T1000 (cell line): ENCODE measurements around the gene RTL5.
A peak's percentile ranks its signal among the peaks of the same experiment; 100 is the strongest.

ENCODE experiments used
- DNase-seq: peaks from one replicate; lab custom pipeline; 2025; ENCODE audit warnings: mixed read lengths; lab: John Stamatoyannopoulos, UW

Gene RTL5

GRCh38 chrX:72129661-72130060 lies 2.1 kb downstream of the RTL5 start:
- no peak for DNase-seq

- DNase-seq = no peak
Measured at GRCh38 chrX:72128881-72129280, 2.8 kb downstream of the RTL5 start.

DNA sequence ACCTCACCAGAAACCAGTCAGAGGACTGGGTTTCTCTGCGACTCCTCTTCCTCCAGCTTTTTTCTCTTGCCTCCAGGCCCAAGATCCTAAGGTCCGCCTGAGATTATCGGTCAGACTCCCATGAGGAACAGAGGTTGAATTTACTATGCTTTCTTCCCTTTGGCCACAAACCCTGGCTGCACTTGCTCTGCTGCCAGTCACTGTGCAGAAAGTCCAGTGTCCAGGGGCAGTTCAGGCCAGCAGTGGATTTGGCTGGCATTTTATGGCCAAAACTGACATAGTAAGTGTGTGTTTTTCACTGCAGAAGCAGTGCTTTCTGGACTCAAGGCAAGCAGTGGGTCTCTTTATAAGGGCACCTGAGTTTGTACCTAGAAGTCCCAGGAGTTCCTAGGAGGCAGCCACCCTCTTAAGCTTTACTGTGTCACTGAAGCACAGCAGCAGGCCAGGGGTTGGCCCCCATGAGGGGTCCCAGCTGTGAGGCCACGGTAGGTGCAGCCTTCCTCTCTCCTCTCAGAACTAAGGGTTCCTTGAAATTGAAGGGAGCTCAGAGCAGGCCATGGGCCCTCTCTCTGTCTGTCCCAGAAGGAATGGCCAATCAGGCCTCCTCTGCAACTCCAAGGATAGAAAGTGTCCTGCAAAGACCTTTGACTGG lies 3.4 kb downstream of the RTL5 start:
- no peak for DNase-seq

DNA sequence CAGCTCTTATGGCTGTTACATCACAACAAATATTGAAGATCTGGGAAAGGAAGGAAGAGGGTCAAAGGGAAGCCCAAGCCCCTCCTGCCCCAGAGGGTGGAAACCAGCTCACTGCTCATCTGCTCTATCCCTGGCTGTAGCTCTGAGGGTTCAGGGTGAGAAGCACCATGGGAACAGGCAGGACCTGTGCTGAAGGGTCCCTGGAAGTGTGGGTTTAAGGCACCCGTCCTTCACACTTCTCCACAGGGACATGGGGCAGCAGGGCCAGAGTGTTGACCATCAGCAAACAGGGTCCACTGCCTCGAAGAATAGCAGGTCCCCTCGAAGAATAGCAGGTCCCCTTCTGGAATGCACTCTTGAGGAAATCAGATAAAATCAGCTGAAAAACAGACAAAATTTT lies 4.4 kb downstream of the RTL5 start:
- DNase-seq = no peak

- peak; percentile 63 for DNase-seq
Measured at GRCh38 chrX:72126539-72127140, 5.1 kb downstream of the RTL5 start.

- no peak for DNase-seq
Measured at GRCh38 chrX:72126048-72126415, 5.7 kb downstream of the RTL5 start.

DNA sequence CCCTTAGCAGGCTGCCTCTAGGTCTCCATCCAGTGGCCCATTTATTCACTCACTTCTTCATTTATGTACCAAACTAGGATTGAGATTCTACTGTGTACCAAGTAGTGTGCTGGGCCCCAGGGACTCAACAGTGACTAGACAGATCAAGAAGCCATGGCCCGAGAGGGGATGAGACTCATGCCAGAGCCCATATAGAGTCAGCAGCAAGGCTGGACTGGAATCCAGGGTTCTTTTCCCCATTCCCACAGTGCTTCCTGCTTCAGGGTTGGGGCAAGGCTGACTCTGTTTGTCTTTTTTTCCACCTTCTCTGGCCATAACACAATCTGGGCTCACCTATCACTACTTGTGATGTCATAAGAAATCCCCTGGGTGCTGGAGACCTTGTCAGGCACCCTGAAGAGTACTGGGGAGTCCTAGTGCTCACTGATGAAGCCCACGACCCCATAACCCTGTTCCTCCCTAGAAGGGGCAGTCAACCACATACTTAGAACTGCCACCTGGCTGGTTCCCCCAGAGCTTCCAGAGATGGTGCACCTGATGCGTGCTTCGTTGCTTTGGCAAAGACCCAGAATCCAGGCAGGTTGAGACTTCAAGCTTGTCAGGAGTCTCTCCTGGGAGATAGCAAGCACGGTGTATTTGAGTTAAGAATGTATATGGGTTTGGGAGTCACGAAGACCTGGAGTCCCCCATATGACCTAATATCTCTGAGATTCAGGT lies 6.2 kb downstream of the RTL5 start:
- DNase-seq = no peak

DNA sequence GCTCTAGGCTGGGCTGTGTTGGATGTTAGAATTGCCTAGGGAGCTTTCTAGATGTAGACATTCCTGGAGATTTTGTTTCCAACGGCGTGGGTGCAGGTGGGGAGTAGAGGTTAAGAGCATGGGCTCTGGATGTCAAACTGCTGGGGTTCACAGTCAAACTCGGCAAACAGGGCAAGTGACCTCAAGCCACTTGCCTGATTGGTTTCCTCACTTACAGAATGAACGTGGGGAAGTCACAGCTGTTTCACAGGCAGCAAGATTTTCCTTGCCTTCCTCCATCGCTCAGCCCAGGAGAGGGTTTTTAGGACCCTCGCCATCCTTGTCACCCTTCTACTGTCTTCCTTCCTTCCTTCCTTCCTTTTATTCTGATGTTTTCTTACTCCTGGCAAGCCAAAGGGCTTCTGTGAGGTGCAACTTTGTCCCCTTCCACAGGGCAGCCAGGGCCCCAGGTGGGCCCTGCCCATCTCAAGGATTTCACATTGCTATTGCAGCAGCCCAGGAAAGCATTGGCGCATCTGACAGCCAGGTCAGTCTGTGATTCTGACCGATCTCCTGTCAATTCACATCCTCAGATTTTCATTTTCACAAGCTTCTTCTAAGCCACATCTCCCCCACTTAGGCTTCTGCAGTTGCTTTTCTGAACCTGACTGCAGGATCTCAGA lies 7.0 kb downstream of the RTL5 start:
- DNase-seq = no peak

DNA sequence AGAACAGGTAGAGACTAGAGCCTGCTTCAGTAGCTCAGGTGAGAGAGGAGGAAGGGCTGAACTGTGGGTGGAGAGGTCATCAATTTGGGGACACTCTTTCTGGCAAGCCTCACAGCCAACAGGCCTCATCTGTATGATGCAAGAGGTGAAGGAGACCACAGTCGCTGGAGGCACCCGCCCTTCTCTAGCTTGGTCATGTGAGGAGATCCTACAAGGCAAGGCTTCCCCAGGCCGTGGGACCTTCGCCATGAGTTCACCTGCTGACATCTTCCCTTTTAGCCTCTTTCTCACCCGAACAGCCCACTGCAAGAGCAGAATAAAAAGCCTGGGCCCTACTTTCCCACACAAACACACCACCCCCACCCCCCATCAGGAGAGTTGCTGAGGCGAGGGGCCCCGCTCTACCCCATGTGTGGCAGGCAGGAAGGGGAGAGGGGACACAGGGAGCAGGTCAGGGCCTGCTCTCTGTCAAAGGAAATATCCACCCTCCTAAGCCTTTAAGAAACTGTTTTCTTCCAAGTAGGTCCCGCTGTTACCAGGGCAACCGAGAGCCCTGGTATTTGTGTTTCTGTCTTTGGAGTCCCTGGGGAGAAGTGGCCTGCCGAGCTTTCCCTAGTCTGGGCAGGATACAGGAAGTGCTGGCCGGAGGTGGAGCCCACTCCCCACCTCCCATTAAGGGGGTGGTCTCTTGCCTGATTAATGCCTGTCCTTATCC lies 8.1 kb downstream of the RTL5 start:
- no peak for DNase-seq

GRCh38 chrX:72122621-72123337 lies 8.9 kb downstream of the RTL5 start:
- DNase-seq = no peak

DNA sequence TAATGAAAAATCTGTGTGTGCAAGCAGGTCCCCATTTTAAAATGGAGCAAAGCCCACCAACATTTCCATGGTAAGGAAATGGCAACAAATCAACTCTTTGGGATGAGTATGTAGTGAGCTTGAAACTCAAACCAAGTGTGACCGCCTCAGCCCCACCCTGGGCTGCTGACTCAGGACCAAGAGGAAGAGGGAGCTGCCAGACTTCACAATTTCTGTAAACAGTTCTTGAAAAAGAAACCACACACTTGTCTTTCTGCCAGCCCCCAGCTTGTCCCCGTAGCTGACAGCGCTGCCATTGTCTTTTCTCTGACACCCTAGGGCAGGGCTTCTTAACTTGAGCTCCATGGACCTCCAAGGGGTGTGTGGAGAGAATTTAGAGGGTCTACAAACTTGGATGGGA lies 10.3 kb downstream of the RTL5 start:
- DNase-seq = no peak

- no peak for DNase-seq
Measured at GRCh38 chrX:72120837-72121236, 10.9 kb downstream of the RTL5 start.

- no peak for DNase-seq
Measured at GRCh38 chrX:72117636-72118210, 14.0 kb downstream of the RTL5 start.

- DNase-seq = no peak
Measured at GRCh38 chrX:72115380-72115779, 16.3 kb downstream of the RTL5 start.

DNA sequence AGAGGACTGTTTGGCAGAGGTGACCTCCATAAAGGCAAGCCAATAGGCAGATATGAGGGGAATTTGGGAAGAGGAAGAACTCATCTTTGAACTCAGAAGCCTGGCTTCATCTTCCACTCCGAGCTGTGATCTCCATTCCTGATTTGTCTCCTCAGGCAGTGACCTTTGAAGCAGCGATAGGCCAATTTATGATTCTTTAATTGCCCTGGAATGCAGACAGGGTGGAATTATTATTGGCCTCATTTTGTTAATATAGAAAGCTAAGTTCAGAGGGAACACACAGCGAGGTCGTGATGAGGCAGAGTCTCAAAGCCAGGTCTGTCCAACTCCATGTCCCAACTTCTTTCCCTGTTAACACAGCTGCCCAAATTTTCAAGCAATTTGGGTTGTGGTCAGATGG lies 16.9 kb downstream of the RTL5 start:
- no peak for DNase-seq

DNA sequence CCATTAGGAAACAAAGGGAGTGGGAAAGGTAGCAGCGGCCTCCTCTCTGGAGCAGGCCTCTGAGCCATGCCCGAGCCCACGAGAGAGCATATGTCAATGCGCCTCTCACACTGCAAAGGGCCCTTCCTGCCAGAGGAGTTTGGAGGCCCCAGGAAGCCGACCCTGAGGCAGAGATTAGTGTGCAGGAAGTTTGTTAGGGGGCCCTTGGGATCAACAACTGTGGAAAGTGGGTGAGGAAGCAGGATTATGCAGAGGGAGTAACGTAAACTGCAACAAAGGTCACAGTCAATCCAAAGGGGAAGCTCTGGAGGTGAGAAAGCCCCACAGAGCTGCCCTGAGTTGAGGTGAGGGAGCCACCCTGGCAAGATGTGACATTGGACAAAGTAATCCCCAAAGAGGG lies 17.4 kb downstream of the RTL5 start:
- DNase-seq = no peak

DNA sequence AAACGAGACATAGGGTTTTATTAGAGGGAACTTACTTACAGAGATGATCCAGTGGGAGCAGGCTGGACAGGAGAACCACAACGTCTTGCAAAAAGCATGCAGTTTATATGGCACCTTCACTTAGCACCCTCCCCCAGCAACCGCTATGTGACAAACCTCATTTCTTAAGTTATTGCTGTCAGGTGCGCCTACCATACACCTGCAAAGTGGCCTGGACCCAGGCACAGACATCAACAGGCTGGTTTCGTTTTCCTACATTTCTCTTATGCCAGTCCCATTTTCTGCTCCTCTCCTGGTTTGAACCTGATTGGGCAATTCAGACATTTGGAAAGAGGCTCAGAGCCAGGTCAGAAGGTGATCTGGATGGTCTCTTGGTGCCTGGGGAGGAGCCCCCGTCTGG lies 18.3 kb downstream of the RTL5 start:
- DNase-seq = no peak

GRCh38 chrX:72110876-72111708 lies 20.6 kb downstream of the RTL5 start:
- DNase-seq = no peak

- no peak for DNase-seq
Measured at GRCh38 chrX:72110051-72110875, 21.5 kb downstream of the RTL5 start.

DNA sequence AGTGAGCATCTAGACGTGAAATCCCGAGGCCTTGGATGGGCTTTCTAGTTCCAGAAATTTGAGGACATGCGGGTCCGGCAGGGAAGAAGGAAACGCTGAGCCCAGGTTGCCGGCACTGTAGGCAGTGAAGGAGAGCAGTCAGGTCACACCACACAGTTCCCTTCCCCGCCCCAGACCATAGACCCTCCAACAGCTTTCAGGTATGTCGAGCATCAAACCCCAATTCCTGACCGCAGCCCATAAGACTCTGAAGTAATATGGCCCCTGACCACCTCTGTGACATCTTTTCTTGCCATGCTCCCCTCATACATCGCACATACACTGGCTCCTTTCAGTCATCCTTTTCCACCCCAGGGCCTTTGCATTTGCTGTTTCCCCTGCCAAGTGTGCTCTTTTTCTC lies 23.0 kb downstream of the RTL5 start:
- no peak for DNase-seq
